Stimulated activated CD4-positive, alpha-beta T cell treated with anti-CD3 and anti-CD28 coated beads, Interleukin-4, amount 100 ng/mL, for 48 hours (primary cell): Measurements from ENCODE around the gene TMEM88.

Experiments
- DNase-seq, 2 donors: peaks; one replicate each; pipeline ENCODE4 v3.0.0-alpha.2; 2020; ENCODE audit warnings: low read depth in 2 of 2

Gene TMEM88

GRCh38 chr17:7833011-7833794 lies 21.7 kb upstream of the TMEM88 start:
- DNase-seq, result no peak

- DNase-seq, result peak; percentile 76 to 83
Observed at GRCh38 chr17:7833795-7834541, 20.9 kb upstream of the TMEM88 start, which contains the start of gene KDM6B. KDM6B (plus strand) TSS chr17:7834217; CDS start chr17:7845555, 11,338 bp downstream.

DNA sequence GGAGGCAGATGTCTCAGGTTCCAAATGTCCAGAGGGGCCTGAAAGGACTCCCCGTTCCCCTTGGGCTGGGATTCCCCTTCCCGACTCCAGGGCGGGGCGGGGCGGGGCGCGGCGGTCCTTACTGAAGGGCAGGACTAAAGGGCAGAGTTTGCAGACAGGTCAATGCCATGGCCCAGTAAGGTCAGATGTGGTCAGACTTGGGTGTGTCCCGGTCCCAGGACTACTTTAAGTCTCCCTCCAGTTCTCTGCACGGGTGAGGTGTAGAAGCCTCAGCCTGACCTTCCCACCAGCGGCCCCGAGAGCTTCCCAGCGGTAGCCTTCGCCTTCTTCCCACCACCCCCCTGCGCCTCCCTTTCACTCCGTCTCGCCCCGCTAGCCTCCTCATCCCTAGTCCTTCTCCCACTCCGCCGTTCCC lies 20.3 kb upstream of the TMEM88 start:
- peak in 1 of 2 donors; percentile 18 for DNase-seq

- DNase-seq, result peak; percentile 76 to 89
Observed at GRCh38 chr17:7834957-7835813, 19.7 kb upstream of the TMEM88 start.

- DNase-seq, result no peak
Observed at GRCh38 chr17:7835814-7836595, 18.9 kb upstream of the TMEM88 start.

GRCh38 chr17:7836596-7837407 lies 18.1 kb upstream of the TMEM88 start:
- peak; percentile 66 to 67 for DNase-seq

DNA sequence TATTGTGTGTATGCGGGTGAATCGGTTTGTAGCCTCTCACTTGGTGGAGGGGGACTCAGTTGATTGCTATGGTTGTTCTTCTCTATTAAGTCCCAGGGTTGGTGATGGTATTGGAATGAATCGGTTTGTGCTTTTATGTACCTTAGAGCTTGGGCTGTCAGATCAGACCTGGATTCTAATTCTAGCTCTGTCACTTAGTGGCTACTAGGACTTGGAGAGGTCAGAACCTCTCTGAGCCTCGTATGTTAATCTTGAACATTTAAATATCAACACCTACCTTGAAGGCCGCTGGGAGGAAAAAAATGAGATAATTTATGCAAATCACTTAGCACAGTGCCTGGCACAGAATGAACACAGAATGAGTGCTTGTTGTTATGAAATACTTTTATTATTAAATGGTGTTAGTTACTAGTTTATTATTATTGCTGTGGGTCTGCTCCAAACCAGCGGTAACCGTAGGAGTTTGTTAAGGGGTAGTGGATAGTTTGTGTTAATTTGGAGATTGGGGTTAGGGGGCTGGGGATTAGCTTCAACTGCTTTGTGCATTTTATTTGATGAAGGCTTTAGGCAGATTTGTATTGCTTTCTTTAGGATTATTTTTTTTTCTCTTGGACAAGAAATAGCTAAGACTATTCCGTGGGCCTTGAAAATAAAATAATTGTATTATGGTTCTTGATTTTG lies 17.3 kb upstream of the TMEM88 start:
- DNase-seq, result no peak

DNA sequence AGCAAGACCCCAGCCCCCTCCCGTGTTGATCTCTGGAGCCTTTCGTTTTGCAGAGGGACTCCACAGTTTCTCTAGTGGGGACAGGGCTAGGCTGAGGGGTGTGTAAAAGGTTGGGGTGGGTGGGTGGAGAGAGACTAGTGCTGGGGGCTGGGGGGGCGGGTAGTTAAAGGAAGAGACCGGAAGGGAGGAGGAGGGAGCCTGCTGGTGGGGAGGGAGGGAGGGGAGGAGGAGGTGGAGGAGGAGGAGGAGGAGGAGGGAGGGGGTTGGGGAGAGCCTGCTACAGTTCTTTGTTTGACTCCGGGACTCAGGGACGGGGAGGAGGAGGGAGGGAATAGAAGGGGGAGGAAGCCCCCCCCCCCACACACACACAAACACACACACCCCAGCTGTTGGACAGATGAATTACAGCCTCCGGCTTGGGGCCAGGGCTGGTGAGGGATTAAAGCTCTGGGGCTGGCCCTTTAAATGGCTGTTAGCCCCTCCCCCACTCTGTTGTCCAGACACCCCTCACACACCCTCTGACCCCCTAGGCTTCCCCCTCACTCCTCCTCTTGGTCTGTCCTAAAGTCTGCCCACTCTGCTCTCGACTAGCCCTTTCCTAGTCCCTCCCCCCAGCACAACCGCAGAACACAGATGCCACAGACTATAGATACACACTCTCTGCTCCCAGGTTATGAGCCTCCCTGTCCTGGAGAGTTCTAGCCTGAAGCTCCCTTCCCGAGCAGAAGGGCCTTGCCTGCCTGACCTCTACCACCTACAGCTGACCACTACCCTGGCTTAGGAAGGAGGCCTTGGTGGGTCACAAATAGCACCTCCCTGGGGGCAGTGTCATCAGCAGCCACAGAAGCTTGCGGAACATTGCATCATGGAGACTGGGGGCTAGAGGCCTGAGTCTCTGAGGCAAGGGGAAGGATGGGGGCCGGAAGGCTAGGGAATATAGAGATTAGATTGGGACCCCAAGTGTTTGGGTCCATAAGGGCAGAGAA lies 16.5 kb upstream of the TMEM88 start:
- no peak for DNase-seq

DNA sequence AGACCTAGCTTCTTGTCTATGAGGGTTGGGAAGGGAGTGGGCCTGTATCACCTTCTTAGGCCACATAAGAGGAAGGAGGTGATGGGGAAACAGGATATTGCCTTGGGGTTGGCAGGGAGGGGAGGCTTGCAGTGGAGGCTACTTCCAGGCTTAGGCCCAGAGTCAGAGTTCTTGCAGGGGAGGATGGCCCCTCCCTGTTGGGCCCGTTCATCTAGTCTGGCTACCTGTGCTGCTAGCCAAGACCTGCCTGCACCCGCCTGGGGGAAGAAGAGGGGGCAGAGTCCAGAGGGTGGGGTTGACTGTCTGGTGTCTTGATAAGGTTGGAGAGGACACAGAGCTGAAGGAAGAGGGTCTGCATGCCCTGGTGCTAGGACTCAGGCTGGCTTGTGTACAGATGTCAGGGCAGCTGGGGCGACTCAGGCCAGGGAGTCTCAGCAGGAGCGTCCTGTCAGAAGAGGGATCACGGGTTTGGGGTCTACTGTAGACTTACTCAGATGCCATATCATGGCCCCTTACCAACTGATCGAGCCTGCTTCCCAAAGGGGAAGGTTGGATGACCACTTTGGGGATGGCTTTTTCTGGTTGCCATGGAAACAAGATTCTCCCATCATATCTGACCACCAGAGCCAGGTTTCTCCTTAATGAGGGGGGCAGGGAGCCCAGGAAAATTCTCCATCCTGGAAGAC lies 15.5 kb upstream of the TMEM88 start:
- DNase-seq, result no peak

GRCh38 chr17:7839876-7840261 lies 15.0 kb upstream of the TMEM88 start:
- DNase-seq, result no peak

GRCh38 chr17:7840441-7840840 lies 14.4 kb upstream of the TMEM88 start:
- DNase-seq, result no peak

DNA sequence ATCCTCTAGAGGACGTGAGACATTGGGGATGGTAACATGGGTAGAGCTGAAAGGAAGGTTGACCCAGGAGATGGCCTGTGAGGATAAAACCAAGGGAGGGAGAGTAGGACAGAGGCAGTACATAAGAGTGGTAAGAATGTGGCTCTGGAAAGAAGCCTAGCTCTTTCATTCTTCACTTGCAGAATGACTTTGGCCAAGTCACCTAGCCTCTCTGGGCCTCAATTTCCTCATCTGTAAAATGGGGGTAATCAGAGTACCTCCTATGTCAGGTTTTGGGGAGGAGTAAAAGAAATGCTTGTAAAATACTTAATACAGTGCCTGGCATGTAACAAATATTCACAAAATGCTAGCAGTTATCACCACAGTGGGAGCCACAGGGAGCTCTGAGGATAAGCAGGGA lies 14.0 kb upstream of the TMEM88 start:
- DNase-seq, result no peak

- peak; percentile 84 to 92 for DNase-seq
Observed at GRCh38 chr17:7841396-7841914, 13.4 kb upstream of the TMEM88 start.

- peak; percentile 79 to 81 for DNase-seq
Observed at GRCh38 chr17:7841915-7842379, 12.9 kb upstream of the TMEM88 start.

- DNase-seq, result peak; percentile 88 to 95
Observed at GRCh38 chr17:7842380-7843256, 12.2 kb upstream of the TMEM88 start.

DNA sequence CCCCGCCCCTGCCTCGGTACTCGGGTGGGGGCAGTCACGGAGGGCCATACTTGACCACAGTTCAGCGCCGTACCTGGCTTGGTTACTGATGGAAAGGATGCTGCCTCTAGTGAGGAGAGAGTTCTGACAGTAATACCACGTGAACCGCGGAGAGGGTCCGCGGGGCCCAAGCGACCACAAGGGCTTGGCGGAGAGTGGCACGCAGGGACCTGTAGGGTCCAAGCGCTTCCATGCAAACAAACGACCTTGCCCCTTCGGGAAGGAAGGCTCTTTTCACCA lies 11.7 kb upstream of the TMEM88 start:
- peak in 1 of 2 donors; percentile 33 for DNase-seq
